Uterine smooth muscle cell (primary cell): ENCODE data around the gene BBX. TPM values are rescaled to one million over a fixed set of nuclear protein-coding genes. Genes with fewer than 3 reads are reported as not detected.

Source experiments
- total RNA-seq: library from RNA; depleted of rRNA; stranded (reverse); fragments of >200 nt; gene quantifications from 2 replicates; pipeline ENCODE4 v1.2.3, GENCODE V29; 2014

BBX gene
- 64.4 and 77.5 TPM in 2 replicates for total RNA-seq

GRCh38 chr3:107522510-107523288, at the start of gene BBX:
BBX (plus strand) TSS chr3:107522962; CDS start chr3:107710461, 187,499 bp downstream.

Other genes with a start within 250 kb of the BBX start
- gene CCDC54, start 145.5 kb upstream of the BBX start, total RNA-seq: not detected in 2 replicates